K562 (cell line): ENCODE measurements around the gene CAMK2D. TPM values are rescaled to one million over a fixed set of nuclear protein-coding genes. Genes with fewer than 3 reads are reported as not detected.

Experiments used
- ATAC-seq: fragments of 200-7000 bp; cut with Tn5 transposase; 3 replicates; pipeline ENCODE4 v1.9.1; 2020; ENCODE audit warnings: moderate library complexity
- BruUV-seq: library from RNA; stranded (reverse); fragments of 400-500 nt; replicated peaks from 2 replicates; lab custom pipeline; 2021; lab: Mats Ljungman, UMichigan
- CTCF ChIA-PET: fragments of 300-600 bp; formaldehyde crosslinking; extraction: SDS; loops from one replicate; lab custom pipeline; 2021; ENCODE audit warnings: low intra/inter-chr PET ratio; lab: Yijun Ruan, JAX
- POLR2A ChIA-PET: fragments of 300-600, 350-650 bp; sonication (Branson Sonifier 250); formaldehyde crosslinking; extraction: SDS; loops from one replicate; lab custom pipeline; 2021; ENCODE audit warnings: antibody characterized with exemption, inconsistent platforms; lab: Yijun Ruan, JAX
- DNase-seq, 4 experiments: peaks; one replicate each; pipeline versions ENCODE4 v3.0.0 to v3.0.0-alpha.2; 2011 to 2018; ENCODE audit warnings: low spot score in 3 of 4, mixed read lengths in 3 of 4; ENCODE audit errors: extremely low read depth in 1 of 4
- FAIRE-seq: peaks from 2 replicates; lab custom pipeline; 2011; peaks lifted over from hg19 to GRCh38; lab: Jason Lieb, UNC
- H2AFZ ChIP-seq: 2 replicates; pipeline ENCODE4 v1.6.0; 2011; ENCODE audit warnings: low read depth, low read length, control low read depth, inconsistent platforms
- H3K27ac ChIP-seq: fragments of 200-600 bp; 3 replicates; pipeline ENCODE4 v1.8.0; 2011; ENCODE audit warnings: low read depth, mild to moderate bottlenecking, control low read depth, inconsistent platforms, low read length, moderate library complexity, mixed read lengths; ENCODE audit errors: extremely low read depth
- H3K27me3 ChIP-seq, 2 experiments: fragments of 300-600 bp in 1 of 2; 2 replicates in 1 of 2; 3 replicates in 1 of 2; pipeline versions ENCODE4 v1.6.0 to v1.8.0; 2011; ENCODE audit warnings: inconsistent platforms in 2 of 2, low read length in 2 of 2, mild to moderate bottlenecking in 1 of 2, mixed read lengths in 1 of 2, moderate library complexity in 1 of 2; ENCODE audit not compliant: control insufficient read depth in 2 of 2, insufficient read depth in 2 of 2
- H3K36me3 ChIP-seq: fragments of 300-600 bp; 3 replicates; pipeline ENCODE4 v1.8.0; 2011; ENCODE audit warnings: mild to moderate bottlenecking, low read length, inconsistent platforms; ENCODE audit not compliant: control insufficient read depth, insufficient read depth
- H3K4me1 ChIP-seq, 2 experiments: fragments of 200-600 bp in 1 of 2; replicated peaks in 1 of 2; 2 replicates in 1 of 2; 3 replicates in 1 of 2; pipeline versions ENCODE4 v1.5.1 to v1.8.0; 2011; ENCODE audit warnings: inconsistent platforms in 2 of 2, low read length in 2 of 2, mild to moderate bottlenecking in 1 of 2, mixed read lengths in 1 of 2, moderate library complexity in 1 of 2; ENCODE audit not compliant: control insufficient read depth in 2 of 2, insufficient read depth in 2 of 2
- H3K4me2 ChIP-seq: 2 replicates; pipeline ENCODE4 v1.6.1; 2011; ENCODE audit warnings: low read length, control low read depth, inconsistent platforms, mixed read lengths; ENCODE audit not compliant: insufficient read depth
- H3K4me3 ChIP-seq: fragments of 200-600 bp; sonication (generic), shearing (Covaris generic); 2 replicates; pipeline ENCODE4 v1.5.1; 2016; ENCODE audit warnings: control low read depth, inconsistent platforms
- H3K79me2 ChIP-seq: fragments of 200-600 bp; 3 replicates; pipeline ENCODE4 v1.8.0; 2011; ENCODE audit warnings: low read length, inconsistent platforms; ENCODE audit not compliant: control insufficient read depth, insufficient read depth
- H3K9ac ChIP-seq, 2 experiments: 2 replicates each; pipeline versions ENCODE4 v1.6.0 to v1.6.1; 2011; ENCODE audit warnings: low read depth in 2 of 2, low read length in 2 of 2, control low read depth in 1 of 2, inconsistent platforms in 1 of 2, mild to moderate bottlenecking in 1 of 2, mixed read lengths in 1 of 2; ENCODE audit not compliant: insufficient read depth in 1 of 2
- H3K9me1 ChIP-seq: one replicate; pipeline ENCODE4 v1.6.0; 2011; ENCODE audit warnings: inconsistent platforms, mild to moderate bottlenecking, low read length, moderate library complexity; ENCODE audit not compliant: control insufficient read depth, insufficient read depth
- H3K9me3 ChIP-seq: replicated peaks from 2 replicates; pipeline ENCODE4 v1.5.1; 2011; ENCODE audit warnings: low read depth, low read length, inconsistent platforms; ENCODE audit not compliant: control insufficient read depth, insufficient read depth
- H4K20me1 ChIP-seq: replicated peaks from 2 replicates; pipeline ENCODE4 v1.6.1; 2011; ENCODE audit warnings: low read length, inconsistent platforms, mixed read lengths; ENCODE audit not compliant: control insufficient read depth, insufficient read depth
- BHLHE40 ChIP-seq: IDR thresholded peaks from 2 replicates; pipeline ENCODE4 v1.6.1; 2011; ENCODE audit warnings: low read length, improper control_type of control experiment
- DACH1 ChIP-seq: fragments of 450-650 bp; IDR thresholded peaks from 2 replicates; pipeline ENCODE4 v1.6.1; 2018; ENCODE audit not compliant: partially characterized antibody
- GTF2A2 ChIP-seq: IDR thresholded peaks from 2 replicates; pipeline ENCODE4 v1.6.1; 2016; ENCODE audit warnings: mild to moderate bottlenecking, missing genetic modification characterization, missing compliant biosample characterization
- KAT7 ChIP-seq: sonication (generic); formaldehyde crosslinking; IDR thresholded peaks from 2 replicates; pipeline ENCODE4 v1.8.0; 2022; ENCODE audit warnings: missing genetic modification reagents, mild to moderate bottlenecking, borderline replicate concordance
- RBM14 ChIP-seq: fragments of 200-400 bp; formaldehyde crosslinking; IDR thresholded peaks from 2 replicates; pipeline ENCODE4 v1.6.1; 2018; ENCODE audit warnings: low read depth, mild to moderate bottlenecking, low read length, moderate library complexity, borderline replicate concordance; ENCODE audit not compliant: insufficient read depth
- SMARCA5 ChIP-seq: fragments of 450-650 bp; IDR thresholded peaks from 2 replicates; pipeline ENCODE4 v1.6.1; 2016
- TCF3 ChIP-seq: sonication (generic); formaldehyde crosslinking; IDR thresholded peaks from 2 replicates; pipeline ENCODE4 v1.4.0; 2020; ENCODE audit warnings: mild to moderate bottlenecking, missing genetic modification reagents
- ZBTB7A ChIP-seq: IDR thresholded peaks from 2 replicates; pipeline ENCODE4 v1.6.1; 2011; ENCODE audit warnings: low read depth, mild to moderate bottlenecking, low read length, moderate library complexity, borderline replicate concordance; ENCODE audit not compliant: control insufficient read depth
- ZNF785 ChIP-seq: fragments of 250-450 bp; sonication (Bioruptor Pico); IDR thresholded peaks from 2 replicates; pipeline ENCODE4 v1.4.0; 2020; ENCODE audit warnings: mild to moderate bottlenecking
- ZZZ3 ChIP-seq: fragments of 450-650 bp; IDR thresholded peaks from 2 replicates; pipeline ENCODE4 v1.6.1; 2016; ENCODE audit warnings: antibody characterized with exemption, mild to moderate bottlenecking, moderate library complexity
- in situ Hi-C: fragments of 300-500 bp; cut with MboI; formaldehyde crosslinking; loops from 4 replicates; pipeline ENCODE4 v1.15.0; 2018; ENCODE audit warnings: inconsistent platforms, mixed read lengths
- intact Hi-C: fragments of 100-400 bp; cut with micrococcal nuclease; formaldehyde crosslinking; loops from 2 replicates; pipeline ENCODE4 v1.14.2; 2022
- polyA plus RNA-seq, 8 experiments: library from polyadenylated mRNA; depleted of rRNA in 4 of 8; stranded (reverse) in 5 of 8; unstranded in 3 of 8; fragments of >200 nt; fragmentation: Nextera tagmentation in 2 of 8; fragmentation: Illumina TruSeq in 1 of 8; extraction: Ambion mirVana in 2 of 8; extraction: Trizol in 1 of 8; gene quantifications; 2 replicates each; pipeline versions ENCODE4 v1.2.1 to v1.2.3, GENCODE V29; 2011 to 2014; ENCODE audit warnings: inconsistent platforms in 1 of 8, missing spikeins in 1 of 8
- total RNA-seq, 7 experiments: library from RNA; depleted of rRNA in 6 of 7; stranded (reverse); fragments of >200 nt in 6 of 7; fragmentation: Illumina TruSeq in 2 of 7; extraction: Trizol in 2 of 7; gene quantifications; 2 replicates each; pipeline versions ENCODE4 v1.2.1 to v1.2.3, GENCODE V29; 2011 to 2021; ENCODE audit warnings: low replicate concordance in 1 of 7
- TF ChIP-seq, protein P1 (sequence below), 2 experiments: fragments of 450-650 bp in 1 of 2; sonication (generic) in 1 of 2; formaldehyde crosslinking in 1 of 2; IDR thresholded peaks in 1 of 2; conservative IDR thresholded peaks in 1 of 2; 2 replicates each; pipeline versions ENCODE4 v1.6.1 to v1.8.1; 2016 to 2023; ENCODE audit warnings: mild to moderate bottlenecking in 2 of 2, moderate library complexity in 2 of 2, inconsistent platforms in 1 of 2, missing genetic modification reagents in 1 of 2
- TF ChIP-seq, protein P2 (sequence below): fragments of 200-800 bp; sonication (Bioruptor generic); IDR thresholded peaks from 2 replicates; pipeline ENCODE4 v1.6.1; 2017; ENCODE audit warnings: missing genetic modification characterization, missing compliant biosample characterization

Gene CAMK2D
- total and polyA plus RNA-seq, 9 of the 15 experiments (the other 6 are each of a cell fraction or from before 2014, with no cell fraction given) = 0.01 to 0.33 (median 0.04) TPM; not detected in 2

DNA sequence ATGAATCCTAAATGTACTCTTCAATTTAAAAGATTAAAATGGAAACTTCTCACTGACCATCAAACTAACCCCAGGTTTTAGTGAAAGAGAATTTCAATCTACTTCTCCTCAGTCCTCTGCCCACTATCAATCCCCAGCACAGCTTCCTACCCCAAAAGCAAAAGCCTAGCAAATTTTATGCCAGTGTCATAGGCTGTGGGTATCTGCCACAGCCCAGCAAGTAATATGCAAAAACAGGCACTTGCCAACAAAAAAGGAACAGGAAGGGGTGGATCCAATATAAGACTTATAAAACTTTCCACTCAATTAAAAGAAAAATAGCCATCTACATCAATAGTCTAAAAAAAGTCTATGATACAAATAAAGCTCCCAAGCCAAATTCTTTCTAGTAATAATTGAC lies 22.3 kb downstream of the CAMK2D start (continued):
- TF ChIP-seq GTF2A2 (tag) (no peak), ZNF785 (no peak), RBM14 (no peak), DACH1 (no peak), SMARCA5 (no peak), ZBTB7A (no peak), KAT7 (CRISPR knock-in tag) (no peak)
- TF ChIP-seq, protein P1, sequence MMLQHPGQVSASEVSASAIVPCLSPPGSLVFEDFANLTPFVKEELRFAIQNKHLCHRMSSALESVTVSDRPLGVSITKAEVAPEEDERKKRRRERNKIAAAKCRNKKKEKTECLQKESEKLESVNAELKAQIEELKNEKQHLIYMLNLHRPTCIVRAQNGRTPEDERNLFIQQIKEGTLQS (IDR thresholded peaks at IDR 0.05) = no peak
- TF ChIP-seq, protein P1 (CRISPR knock-in tag; conservative IDR thresholded peaks at IDR 0.05) = no peak

DNA sequence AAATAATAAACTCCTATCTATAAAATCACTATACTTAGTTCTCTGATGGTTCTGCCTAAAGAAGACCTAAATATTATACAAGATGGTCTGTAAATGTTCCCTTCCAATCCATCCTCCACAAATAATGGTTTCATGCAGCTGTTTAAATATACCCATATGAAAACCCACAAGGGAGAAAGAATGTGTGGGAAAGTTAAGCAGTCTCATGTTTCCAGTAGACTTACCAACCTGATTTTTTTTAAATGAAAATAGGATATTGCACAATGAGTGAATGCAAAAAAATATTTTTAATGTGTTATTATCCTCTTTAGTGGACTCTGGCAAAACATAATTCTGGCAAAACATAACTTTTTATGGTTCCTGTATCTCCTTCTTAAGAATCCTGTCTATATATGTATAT lies 23.3 kb downstream of the CAMK2D start:
- Histone ChIP-seq H3K9me1 (no peaks in the 10 kb centered on the region), H3K9me3 (no peaks in the 10 kb centered on the region), H3K4me3 (no peak overlapping the region), H3K27ac (no peak overlapping the region), H3K36me3 (no peaks in the 10 kb centered on the region), H4K20me1 (no peaks in the 10 kb centered on the region), H3K4me1 (no peaks in the 10 kb centered on the region), H3K27me3 (no peaks in the 10 kb centered on the region), H2AFZ (no peak overlapping the region), H3K79me2 (no peaks in the 10 kb centered on the region), H3K4me2 (no peak overlapping the region), H3K9ac (no peak overlapping the region)
- CTCF ChIA-PET = no interaction called here
- POLR2A ChIA-PET = no interaction called here
- in situ Hi-C loops (no loop called here), intact Hi-C loops (no loop called here)
- FAIRE-seq (no peak), ATAC-seq (no peak), DNase-seq (no peak)
- BruUV-seq = no TSS peak
- no peak for TF ChIP-seq ZZZ3
- no peak for TF ChIP-seq BHLHE40
- no peak for TF ChIP-seq TCF3
- TF ChIP-seq, protein P2, sequence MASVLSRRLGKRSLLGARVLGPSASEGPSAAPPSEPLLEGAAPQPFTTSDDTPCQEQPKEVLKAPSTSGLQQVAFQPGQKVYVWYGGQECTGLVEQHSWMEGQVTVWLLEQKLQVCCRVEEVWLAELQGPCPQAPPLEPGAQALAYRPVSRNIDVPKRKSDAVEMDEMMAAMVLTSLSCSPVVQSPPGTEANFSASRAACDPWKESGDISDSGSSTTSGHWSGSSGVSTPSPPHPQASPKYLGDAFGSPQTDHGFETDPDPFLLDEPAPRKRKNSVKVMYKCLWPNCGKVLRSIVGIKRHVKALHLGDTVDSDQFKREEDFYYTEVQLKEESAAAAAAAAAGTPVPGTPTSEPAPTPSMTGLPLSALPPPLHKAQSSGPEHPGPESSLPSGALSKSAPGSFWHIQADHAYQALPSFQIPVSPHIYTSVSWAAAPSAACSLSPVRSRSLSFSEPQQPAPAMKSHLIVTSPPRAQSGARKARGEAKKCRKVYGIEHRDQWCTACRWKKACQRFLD (CRISPR knock-in tag) = no peak
